ENCODE data around the gene UGT1A6.

GRCh38 chr2:233796254-233796653, 103.6 kb downstream of the UGT1A6 start:
- TF ChIP-seq CTCF (IDR thresholded peaks at IDR 0.05) (no peak), POLR2AphosphoS5 (IDR thresholded peaks at IDR 0.05; ENCODE audit: low read depth, low read length) (no peak)

All from SK-N-SH (cell line).